HG03064 (cell line): ENCODE results near the gene GMDS.
A peak's percentile ranks its signal among the peaks of the same experiment; 100 is the strongest.

ENCODE experiments used
- ATAC-seq: cut with Tn5 transposase; IDR thresholded peaks from one replicate; pipeline ENCODE4 v1.9.1; 2021; ENCODE audit warnings: low read depth; ENCODE audit not compliant: unreplicated experiment

The GMDS gene

GRCh38 chr6:1873781-1874180 lies 371.6 kb downstream of the GMDS start:
- ATAC-seq: no peak

- no peak for ATAC-seq
Measured at GRCh38 chr6:1872649-1873131, 372.7 kb downstream of the GMDS start.

GRCh38 chr6:1871724-1872315 lies 373.6 kb downstream of the GMDS start:
- ATAC-seq: no peak

GRCh38 chr6:1870932-1871331 lies 374.5 kb downstream of the GMDS start:
- no peak for ATAC-seq

GRCh38 chr6:1870251-1870650 lies 375.2 kb downstream of the GMDS start:
- ATAC-seq: no peak

GRCh38 chr6:1869769-1870168 lies 375.6 kb downstream of the GMDS start:
- no peak for ATAC-seq

- no peak for ATAC-seq
Measured at GRCh38 chr6:1869308-1869707, 376.1 kb downstream of the GMDS start.

GRCh38 chr6:1868561-1869261 lies 376.7 kb downstream of the GMDS start:
- ATAC-seq: peak; percentile 76

- no peak for ATAC-seq
Measured at GRCh38 chr6:1867197-1867596, 378.2 kb downstream of the GMDS start.

- no peak for ATAC-seq
Measured at GRCh38 chr6:1865585-1865984, 379.8 kb downstream of the GMDS start.

- no peak for ATAC-seq
Measured at GRCh38 chr6:1864496-1864895, 380.9 kb downstream of the GMDS start.

- no peak for ATAC-seq
Measured at GRCh38 chr6:1862411-1862810, 383.0 kb downstream of the GMDS start.

- no peak for ATAC-seq
Measured at GRCh38 chr6:1860756-1861348, 384.6 kb downstream of the GMDS start.

- ATAC-seq: no peak
Measured at GRCh38 chr6:1858859-1859258, 386.5 kb downstream of the GMDS start.

- ATAC-seq: no peak
Measured at GRCh38 chr6:1858196-1858595, 387.2 kb downstream of the GMDS start.

GRCh38 chr6:1856381-1856780 lies 389.0 kb downstream of the GMDS start:
- peak; percentile 86 for ATAC-seq

- ATAC-seq: peak; percentile 12
Measured at GRCh38 chr6:1855890-1856289, 389.5 kb downstream of the GMDS start.

- no peak for ATAC-seq
Measured at GRCh38 chr6:1854296-1854695, 391.1 kb downstream of the GMDS start.

- ATAC-seq: no peak
Measured at GRCh38 chr6:1853761-1854160, 391.6 kb downstream of the GMDS start.

GRCh38 chr6:1851681-1852456 lies 393.5 kb downstream of the GMDS start:
- no peak for ATAC-seq

- ATAC-seq: no peak
Measured at GRCh38 chr6:1850840-1851157, 394.6 kb downstream of the GMDS start.
